ENCODE measurements around the gene AQP2. TPM values are rescaled to one million over a fixed set of nuclear protein-coding genes. Genes with fewer than 3 reads are reported as not detected.

Gene AQP2
- polyA plus RNA-seq, 1 of the 3 experiments (the other 2 are of a cell fraction), result not detected

DNA sequence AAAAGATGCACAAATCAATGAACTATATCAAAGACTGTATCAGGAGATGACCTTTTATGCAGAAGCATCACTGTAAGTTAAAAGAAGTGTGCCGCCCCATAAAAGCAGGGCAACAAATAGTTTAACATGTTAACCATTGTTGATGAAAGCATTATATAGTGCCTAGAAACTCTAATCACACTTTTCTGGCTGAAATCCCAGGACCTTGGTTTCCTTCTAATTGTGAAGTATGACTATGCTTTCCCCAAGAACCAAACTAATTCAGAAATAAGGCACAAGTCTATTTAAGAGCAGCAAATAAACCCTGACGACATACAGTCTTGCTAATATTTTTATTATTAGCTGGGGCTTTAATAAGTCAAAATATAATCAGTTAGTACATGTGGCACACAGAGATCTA, 53.1 kb downstream of the AQP2 start:
- no peak overlapping the region for H3K4me2 ChIP-seq
- peaks cover 36 to 41% of the 10 kb centered on the region in 2 experiments for H3K36me3 ChIP-seq (replicated peaks in 1 of 2; ENCODE audit: control insufficient read depth in 1 of 2, insufficient read depth in 2 of 2, low read length in 1 of 2)
- no peaks in the 10 kb centered on the region for H3K9me2 ChIP-seq
- no peak for DNase-seq
- WGBS (ENCODE audit: low lambda C conversion rate), result 100% methylated on average over 2 of the region's 2 CpGs
- H3K27ac ChIP-seq (ENCODE audit: low read depth in 2 of 2, low read length in 1 of 2), result peak overlapping the region; percentile 21 to 39; a peak in 2 of 4 replicates
- no peak overlapping the region for H3K9ac ChIP-seq
- no peaks in the 10 kb centered on the region for H3K27me3 ChIP-seq (ENCODE audit: insufficient read depth)
- POLR2A ChIA-PET, result interaction anchor here (1.3 to 2.4 kb wide), 2 partner anchors 15 to 20 kb away, joined by 3 to 8 read pairs; no protein-coding TSS in a partner anchor
- TF ChIP-seq JUND (IDR thresholded peaks at IDR 0.05), result no peak
- no peak for TF ChIP-seq YY1 (IDR thresholded peaks at IDR 0.05; ENCODE audit: low read depth)
- TF ChIP-seq POLR2AphosphoS5 (IDR thresholded peaks at IDR 0.05; ENCODE audit: low read depth, low read length), result no peak
- TF ChIP-seq FOXJ3 (CRISPR knock-in tag; IDR thresholded peaks at IDR 0.05), result no peak
- TF ChIP-seq RXRA (IDR thresholded peaks at IDR 0.05; ENCODE audit: borderline replicate concordance, low read depth), result no peak
- TF ChIP-seq MXI1 (IDR thresholded peaks at IDR 0.05; ENCODE audit: low read depth, low read length), result no peak
- no peak for TF ChIP-seq RAD21 (IDR thresholded peaks at IDR 0.05; ENCODE audit: low read length)
- TF ChIP-seq GATA2 (CRISPR knock-in tag; IDR thresholded peaks at IDR 0.05), result no peak
- TF ChIP-seq NRF1 (IDR thresholded peaks at IDR 0.05; ENCODE audit: low read depth, low read length), result no peak
- TF ChIP-seq FOSL2 (IDR thresholded peaks at IDR 0.05; ENCODE audit: borderline replicate concordance, low read depth), result no peak
- TF ChIP-seq EZH2phosphoT487 (IDR thresholded peaks at IDR 0.05; ENCODE audit: borderline replicate concordance, low read depth), result no peak
- TF ChIP-seq, protein P1, sequence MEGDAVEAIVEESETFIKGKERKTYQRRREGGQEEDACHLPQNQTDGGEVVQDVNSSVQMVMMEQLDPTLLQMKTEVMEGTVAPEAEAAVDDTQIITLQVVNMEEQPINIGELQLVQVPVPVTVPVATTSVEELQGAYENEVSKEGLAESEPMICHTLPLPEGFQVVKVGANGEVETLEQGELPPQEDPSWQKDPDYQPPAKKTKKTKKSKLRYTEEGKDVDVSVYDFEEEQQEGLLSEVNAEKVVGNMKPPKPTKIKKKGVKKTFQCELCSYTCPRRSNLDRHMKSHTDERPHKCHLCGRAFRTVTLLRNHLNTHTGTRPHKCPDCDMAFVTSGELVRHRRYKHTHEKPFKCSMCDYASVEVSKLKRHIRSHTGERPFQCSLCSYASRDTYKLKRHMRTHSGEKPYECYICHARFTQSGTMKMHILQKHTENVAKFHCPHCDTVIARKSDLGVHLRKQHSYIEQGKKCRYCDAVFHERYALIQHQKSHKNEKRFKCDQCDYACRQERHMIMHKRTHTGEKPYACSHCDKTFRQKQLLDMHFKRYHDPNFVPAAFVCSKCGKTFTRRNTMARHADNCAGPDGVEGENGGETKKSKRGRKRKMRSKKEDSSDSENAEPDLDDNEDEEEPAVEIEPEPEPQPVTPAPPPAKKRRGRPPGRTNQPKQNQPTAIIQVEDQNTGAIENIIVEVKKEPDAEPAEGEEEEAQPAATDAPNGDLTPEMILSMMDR (IDR thresholded peaks at IDR 0.05), result no peak
- TF ChIP-seq TAF1 (IDR thresholded peaks at IDR 0.05; ENCODE audit: borderline replicate concordance, low read depth, low read length), result no peak
- no peak for TF ChIP-seq SMC3 (IDR thresholded peaks at IDR 0.05; ENCODE audit: low read depth, low read length)
- CTCF ChIA-PET, result interaction anchor here (0.9 to 7.4 kb wide), 8 partner anchors 10 to 172 kb away, joined by 3 to 44 read pairs (median 8); partner anchors contain the start of gene AQP6
- no peak overlapping the region for H3K4me3 ChIP-seq (ENCODE audit: low read depth in 2 of 2, low read length in 1 of 2)
- H3K79me2 ChIP-seq (ENCODE audit: insufficient read depth), result peaks cover 64% of the 10 kb centered on the region
- H3K9me3 ChIP-seq, result no peaks in the 10 kb centered on the region
- peaks cover 10% of the 10 kb centered on the region for H3F3A ChIP-seq (replicated peaks; ENCODE audit: insufficient read depth)
- no peak overlapping the region for H2AFZ ChIP-seq (ENCODE audit: low read depth)
- peaks cover 6 to 41% of the 10 kb centered on the region in 2 experiments; a peak in 2 of 4 replicates for H3K4me1 ChIP-seq (ENCODE audit: control insufficient read depth in 1 of 2, insufficient read depth in 2 of 2, low read depth in 1 of 2, low read length in 1 of 2)
- peaks cover 8% of the 10 kb centered on the region; the same call in 1 of the 2 replicates for H4K20me1 ChIP-seq (ENCODE audit: insufficient read depth)

DNA sequence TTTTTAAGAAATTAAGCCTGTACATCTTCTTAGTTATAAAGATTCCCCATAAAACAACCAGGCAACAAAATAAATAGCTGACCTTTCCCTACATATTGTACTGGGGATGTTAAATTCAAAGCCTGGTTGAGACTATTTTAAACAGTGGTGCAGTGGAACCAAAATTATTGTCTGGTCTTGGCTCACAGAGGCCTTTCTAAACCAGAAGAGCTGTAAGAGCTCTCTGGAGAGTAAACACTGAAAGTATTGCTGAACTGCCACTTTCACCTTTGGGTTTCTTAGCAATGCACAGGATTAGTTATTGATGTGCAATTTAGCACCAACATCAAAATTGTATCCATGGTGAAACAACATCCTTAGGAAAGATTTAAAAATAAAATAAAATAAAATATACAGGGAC, 54.2 kb downstream of the AQP2 start:
- Histone ChIP-seq H3K36me3 (replicated peaks in 1 of 2; ENCODE audit: control insufficient read depth in 1 of 2, insufficient read depth in 2 of 2, low read length in 1 of 2) (peaks cover 30 to 33% of the 10 kb centered on the region in 2 experiments), H3K79me2 (ENCODE audit: insufficient read depth) (peaks cover 75% of the 10 kb centered on the region), H3K9me2 (no peaks in the 10 kb centered on the region), H3K4me2 (no peak overlapping the region), H3K9ac (no peak overlapping the region), H3F3A (replicated peaks; ENCODE audit: insufficient read depth) (peaks cover 10% of the 10 kb centered on the region), H4K20me1 (ENCODE audit: insufficient read depth) (peaks cover 8% of the 10 kb centered on the region; the same call in 1 of the 2 replicates), H3K4me1 (ENCODE audit: control insufficient read depth in 1 of 2, insufficient read depth in 2 of 2, low read depth in 1 of 2, low read length in 1 of 2) (peaks cover 6 to 41% of the 10 kb centered on the region in 2 experiments; a peak in 2 of 4 replicates), H3K27ac (ENCODE audit: low read depth in 2 of 2, low read length in 1 of 2) (peak overlapping the region in 1 of 2 experiments; percentile 87; a peak in 3 of 4 replicates), H2AFZ (ENCODE audit: low read depth) (no peak overlapping the region), H3K27me3 (ENCODE audit: insufficient read depth) (no peaks in the 10 kb centered on the region), H3K4me3 (ENCODE audit: low read depth in 2 of 2, low read length in 1 of 2) (no peak overlapping the region), H3K9me3 (no peaks in the 10 kb centered on the region)
- ChIA-PET POLR2A (interaction anchor here (1.1 to 2.4 kb wide), 2 partner anchors 18 to 21 kb away, joined by 5 to 8 read pairs; no protein-coding TSS in a partner anchor), CTCF (interaction anchor here (1.0 to 7.4 kb wide), 13 partner anchors 14 to 138 kb away, joined by 3 to 44 read pairs (median 6); partner anchors contain the start of gene AQP6)
- DNase-seq, result no peak
- TF ChIP-seq YY1 (IDR thresholded peaks at IDR 0.05; ENCODE audit: low read depth) (no peak), EP300 (IDR thresholded peaks at IDR 0.05; ENCODE audit: borderline replicate concordance in 1 of 2, low read depth in 1 of 2, low read length in 1 of 2) (no peak), POLR2AphosphoS5 (IDR thresholded peaks at IDR 0.05; ENCODE audit: low read depth, low read length) (no peak), RAD21 (IDR thresholded peaks at IDR 0.05; ENCODE audit: low read length) (no peak), MXI1 (IDR thresholded peaks at IDR 0.05; ENCODE audit: low read depth, low read length) (no peak), FOSL2 (IDR thresholded peaks at IDR 0.05; ENCODE audit: borderline replicate concordance, low read depth) (no peak), NFIC (IDR thresholded peaks at IDR 0.05; ENCODE audit: borderline replicate concordance) (no peak), EZH2phosphoT487 (IDR thresholded peaks at IDR 0.05; ENCODE audit: borderline replicate concordance, low read depth) (no peak), ELF1 (IDR thresholded peaks at IDR 0.05) (no peak)
- TF ChIP-seq, protein P2, sequence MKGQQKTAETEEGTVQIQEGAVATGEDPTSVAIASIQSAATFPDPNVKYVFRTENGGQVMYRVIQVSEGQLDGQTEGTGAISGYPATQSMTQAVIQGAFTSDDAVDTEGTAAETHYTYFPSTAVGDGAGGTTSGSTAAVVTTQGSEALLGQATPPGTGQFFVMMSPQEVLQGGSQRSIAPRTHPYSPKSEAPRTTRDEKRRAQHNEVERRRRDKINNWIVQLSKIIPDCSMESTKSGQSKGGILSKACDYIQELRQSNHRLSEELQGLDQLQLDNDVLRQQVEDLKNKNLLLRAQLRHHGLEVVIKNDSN (IDR thresholded peaks at IDR 0.05; ENCODE audit: borderline replicate concordance, low read depth), result no peak
- TF ChIP-seq, protein P1 (IDR thresholded peaks at IDR 0.05), result no peak
- TF ChIP-seq, protein P3, sequence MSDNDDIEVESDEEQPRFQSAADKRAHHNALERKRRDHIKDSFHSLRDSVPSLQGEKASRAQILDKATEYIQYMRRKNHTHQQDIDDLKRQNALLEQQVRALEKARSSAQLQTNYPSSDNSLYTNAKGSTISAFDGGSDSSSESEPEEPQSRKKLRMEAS (IDR thresholded peaks at IDR 0.05; ENCODE audit: low read depth), result no peak
- TF ChIP-seq, protein P4, sequence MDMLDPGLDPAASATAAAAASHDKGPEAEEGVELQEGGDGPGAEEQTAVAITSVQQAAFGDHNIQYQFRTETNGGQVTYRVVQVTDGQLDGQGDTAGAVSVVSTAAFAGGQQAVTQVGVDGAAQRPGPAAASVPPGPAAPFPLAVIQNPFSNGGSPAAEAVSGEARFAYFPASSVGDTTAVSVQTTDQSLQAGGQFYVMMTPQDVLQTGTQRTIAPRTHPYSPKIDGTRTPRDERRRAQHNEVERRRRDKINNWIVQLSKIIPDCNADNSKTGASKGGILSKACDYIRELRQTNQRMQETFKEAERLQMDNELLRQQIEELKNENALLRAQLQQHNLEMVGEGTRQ (IDR thresholded peaks at IDR 0.05; ENCODE audit: borderline replicate concordance, low read depth, low read length), result no peak

All from SK-N-SH (cell line).